A673 (cell line): ENCODE data around the gene COL4A2. TPM values are rescaled to one million over a fixed set of nuclear protein-coding genes. Genes with fewer than 3 reads are reported as not detected.

Experiments
- BruUV-seq: library from RNA; stranded (reverse); fragments of 400-500 nt; replicated peaks from 2 replicates; lab custom pipeline; 2021; lab: Mats Ljungman, UMichigan
- CTCF ChIA-PET: fragments of 300-600 bp; sonication (Branson Sonifier 250); formaldehyde crosslinking; loops from one replicate; lab custom pipeline; 2022; ENCODE audit warnings: antibody characterized with exemption; lab: Charles Lee
- POLR2A ChIA-PET: fragments of 300-600 bp; sonication (Branson Sonifier 250); formaldehyde crosslinking; loops from one replicate; lab custom pipeline; 2022; ENCODE audit warnings: antibody characterized with exemption; ENCODE audit not compliant: low non-redundant PET; lab: Charles Lee
- DNase-seq: peaks from one replicate; pipeline ENCODE4 v3.0.0-alpha.2; 2015; ENCODE audit warnings: low spot score
- H3K27ac ChIP-seq: fragments of 200-600 bp; sonication (generic); 2 replicates; pipeline ENCODE4 v1.5.1; 2016; ENCODE audit warnings: mixed run types, low read depth, mild to moderate bottlenecking, mixed read lengths, antibody characterized with exemption, low read length; ENCODE audit not compliant: poor library complexity, severe bottlenecking
- H3K27me3 ChIP-seq: fragments of 200-600 bp; sonication (generic); replicated peaks from 2 replicates; pipeline ENCODE4 v1.6.1; 2017; ENCODE audit warnings: mixed run types, low read depth, mild to moderate bottlenecking, mixed read lengths, antibody characterized with exemption, low read length; ENCODE audit not compliant: insufficient read depth, poor library complexity
- H3K36me3 ChIP-seq: fragments of 200-600 bp; sonication (generic); 2 replicates; pipeline ENCODE4 v1.6.1; 2016; ENCODE audit warnings: mixed run types, mild to moderate bottlenecking, mixed read lengths, antibody characterized with exemption, low read length; ENCODE audit not compliant: insufficient read depth, poor library complexity, severe bottlenecking
- H3K4me1 ChIP-seq: fragments of 200-600 bp; sonication (generic); 2 replicates; pipeline ENCODE4 v1.6.1; 2017; ENCODE audit warnings: mixed run types, mild to moderate bottlenecking, mixed read lengths, antibody characterized with exemption, low read length; ENCODE audit not compliant: insufficient read depth, poor library complexity, severe bottlenecking
- H3K4me3 ChIP-seq: fragments of 200-600 bp; sonication (generic); 2 replicates; pipeline ENCODE4 v1.5.1; 2016; ENCODE audit warnings: low read depth, mixed run types, mild to moderate bottlenecking, mixed read lengths, low read length; ENCODE audit not compliant: poor library complexity, severe bottlenecking
- H3K9me3 ChIP-seq: fragments of 200-600 bp; sonication (generic); 2 replicates; pipeline ENCODE4 v1.6.1; 2016; ENCODE audit warnings: mixed run types, low read depth, mild to moderate bottlenecking, mixed read lengths, antibody characterized with exemption, low read length; ENCODE audit not compliant: poor library complexity, severe bottlenecking
- CTCF ChIP-seq: fragments of 300-800, 200-600 bp; sonication (generic); conservative IDR thresholded peaks from 2 replicates; pipeline ENCODE4 v1.5.1; 2017; ENCODE audit warnings: low read depth, mild to moderate bottlenecking, antibody characterized with exemption, low read length, moderate library complexity, mixed read lengths
- EZH2 ChIP-seq: fragments of 200-600 bp; sonication (generic); IDR thresholded peaks from 2 replicates; pipeline ENCODE4 v1.6.1; 2017; ENCODE audit warnings: borderline replicate concordance, low read depth, mild to moderate bottlenecking, mixed read lengths, antibody characterized with exemption, low read length; ENCODE audit not compliant: poor library complexity, severe bottlenecking
- intact Hi-C: fragments of 100-400 bp; cut with micrococcal nuclease; formaldehyde crosslinking; loops from one replicate; pipeline ENCODE4 v1.10.0; 2022; ENCODE audit not compliant: unreplicated experiment
- total RNA-seq: library from RNA; stranded (reverse); gene quantifications from 2 replicates; pipeline ENCODE4 v1.2.3, GENCODE V29; 2021

Gene COL4A2
- total RNA-seq, 1 experiment from 2014 or later, result 184 TPM

GRCh38 chr13:110519506-110519905 is 212.4 kb downstream of the COL4A2 start:
- CTCF ChIA-PET, result no interaction called here
- Histone ChIP-seq H3K4me1 (no peaks in the 10 kb centered on the region), H3K27ac (no peak overlapping the region), H3K36me3 (no peaks in the 10 kb centered on the region), H3K9me3 (no peaks in the 10 kb centered on the region), H3K27me3 (no peaks in the 10 kb centered on the region), H3K4me3 (no peak overlapping the region)
- no peak for DNase-seq
- no peak for TF ChIP-seq EZH2
- TF ChIP-seq CTCF, result no peak
- BruUV-seq, result no TSS peak
- POLR2A ChIA-PET, result no interaction called here
- intact Hi-C loops, result no loop called here

GRCh38 chr13:110520431-110521295 is 213.6 kb downstream of the COL4A2 start:
- CTCF ChIA-PET, result interaction anchor here (0.6 kb wide), 1 partner anchor 695 kb away, joined by 6 read pairs; no protein-coding TSS in a partner anchor
- no TSS peak for BruUV-seq
- intact Hi-C loops, result no loop called here

GRCh38 chr13:110521296-110521680 is 214.2 kb downstream of the COL4A2 start:
- CTCF ChIA-PET, result interaction anchor here (0.6 kb wide), 1 partner anchor 695 kb away, joined by 6 read pairs; no protein-coding TSS in a partner anchor
- H3K4me3 ChIP-seq, result no peak overlapping the region
- DNase-seq, result no peak
- intact Hi-C loops, result no loop called here
- no peak overlapping the region for H3K27ac ChIP-seq
- no peaks in the 10 kb centered on the region for H3K27me3 ChIP-seq
- TF ChIP-seq CTCF (no peak), EZH2 (no peak)
- no TSS peak for BruUV-seq
- H3K9me3 ChIP-seq, result no peaks in the 10 kb centered on the region
- no peaks in the 10 kb centered on the region for H3K36me3 ChIP-seq
- POLR2A ChIA-PET, result no interaction called here
- no peaks in the 10 kb centered on the region for H3K4me1 ChIP-seq

More at GRCh38 chr13:110520431-110521295, 213.6 kb downstream of the COL4A2 start:
- Histone ChIP-seq H3K4me1 (no peaks in the 10 kb centered on the region), H3K36me3 (no peaks in the 10 kb centered on the region), H3K9me3 (no peaks in the 10 kb centered on the region), H3K27ac (no peak overlapping the region), H3K4me3 (no peak overlapping the region), H3K27me3 (no peaks in the 10 kb centered on the region)
- no peak for TF ChIP-seq CTCF
- no peak for TF ChIP-seq EZH2
- POLR2A ChIA-PET, result no interaction called here
- no peak for DNase-seq
